Measurements from ENCODE around the gene SNAPC4.
A peak's percentile ranks its signal among the peaks of the same experiment; 100 is the strongest.

SNAPC4 gene

GRCh38 chr9:136400038-136400834 is at the start of gene SNAPC4:
Gene SNAPC4, minus strand, starts transcription at chr9:136400170. Its CDS starts 1,742 bp downstream, at chr9:136398428.
- peaks cover 0 to 17% of the 10 kb centered on the region in 2 donors for H3K4me1 ChIP-seq (ENCODE audit: control insufficient read depth in 1 of 2, insufficient read depth in 2 of 2, low read length in 2 of 2)
- peak within 1 kb of the TSS; percentile 66 to 96 for H3K4me3 ChIP-seq (ENCODE audit: low read depth in 1 of 2, low read length in 2 of 2)
- H3K36me3 ChIP-seq (ENCODE audit: control insufficient read depth in 1 of 2, insufficient read depth in 2 of 2, low read length in 2 of 2), result peaks cover 10 to 37% of the 10 kb centered on the region in 2 donors
- H3K27me3 ChIP-seq (ENCODE audit: low read depth, low read length), result no peaks in the 10 kb centered on the region
- H3K9me3 ChIP-seq (ENCODE audit: control insufficient read depth in 1 of 2, low read length in 2 of 2), result no peaks in the 10 kb centered on the region
- H3K27ac ChIP-seq (ENCODE audit: low read length), result no peak within 1 kb of the TSS

- Histone ChIP-seq H3K4me1 (ENCODE audit: control insufficient read depth in 1 of 2, insufficient read depth in 2 of 2, low read length in 2 of 2) (no peaks in the 10 kb centered on the region), H3K27ac (ENCODE audit: low read length) (no peak overlapping the region), H3K36me3 (ENCODE audit: control insufficient read depth in 1 of 2, insufficient read depth in 2 of 2, low read length in 2 of 2) (peaks cover 74 to 88% of the 10 kb centered on the region in 2 donors), H3K9me3 (ENCODE audit: control insufficient read depth in 1 of 2, low read length in 2 of 2) (no peaks in the 10 kb centered on the region), H3K4me3 (ENCODE audit: low read depth in 1 of 2, low read length in 2 of 2) (no peak overlapping the region), H3K27me3 (ENCODE audit: low read depth, low read length) (no peaks in the 10 kb centered on the region)
These were observed 48.7 kb upstream of the SNAPC4 start for GRCh38 chr9:136448655-136449054.

DNA sequence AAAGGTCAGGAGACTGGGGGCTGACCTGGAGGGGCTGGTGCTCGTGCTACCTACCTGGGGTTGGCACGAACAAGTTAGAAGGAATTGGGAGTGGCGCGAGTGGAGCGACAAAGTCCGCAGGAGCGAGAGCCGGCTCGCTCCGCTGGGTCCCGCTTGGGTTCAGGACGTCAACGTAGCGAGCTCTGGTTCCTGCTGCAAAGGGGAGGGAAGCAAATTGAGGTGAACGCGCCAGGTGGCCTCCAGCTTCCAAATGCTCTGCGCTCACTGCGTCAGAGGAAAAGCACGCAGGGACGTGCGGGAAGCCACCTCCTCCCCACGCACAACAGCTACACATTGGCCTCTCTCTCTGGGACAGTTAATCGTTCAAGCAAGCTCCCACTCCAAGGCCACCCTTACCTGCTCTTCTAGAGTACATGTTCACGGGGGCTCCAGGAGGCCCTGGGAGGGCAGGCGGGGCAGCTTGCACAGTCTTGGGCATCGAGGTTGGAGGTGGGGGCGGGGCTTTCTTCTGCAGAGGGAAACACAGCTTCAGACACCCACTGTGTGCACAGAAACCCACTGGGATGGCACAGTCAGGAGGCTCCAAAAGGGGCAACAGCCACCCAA is 47.3 kb upstream of the SNAPC4 start:
- H3K9me3 ChIP-seq (ENCODE audit: control insufficient read depth in 1 of 2, low read length in 2 of 2), result no peaks in the 10 kb centered on the region
- H3K4me3 ChIP-seq (ENCODE audit: low read depth in 1 of 2, low read length in 2 of 2), result no peak overlapping the region
- H3K27ac ChIP-seq (ENCODE audit: low read length), result no peak overlapping the region
- H3K4me1 ChIP-seq (ENCODE audit: control insufficient read depth in 1 of 2, insufficient read depth in 2 of 2, low read length in 2 of 2), result no peaks in the 10 kb centered on the region
- no peaks in the 10 kb centered on the region for H3K27me3 ChIP-seq (ENCODE audit: low read depth, low read length)
- peaks cover 81 to 95% of the 10 kb centered on the region in 2 donors for H3K36me3 ChIP-seq (ENCODE audit: control insufficient read depth in 1 of 2, insufficient read depth in 2 of 2, low read length in 2 of 2)

DNA sequence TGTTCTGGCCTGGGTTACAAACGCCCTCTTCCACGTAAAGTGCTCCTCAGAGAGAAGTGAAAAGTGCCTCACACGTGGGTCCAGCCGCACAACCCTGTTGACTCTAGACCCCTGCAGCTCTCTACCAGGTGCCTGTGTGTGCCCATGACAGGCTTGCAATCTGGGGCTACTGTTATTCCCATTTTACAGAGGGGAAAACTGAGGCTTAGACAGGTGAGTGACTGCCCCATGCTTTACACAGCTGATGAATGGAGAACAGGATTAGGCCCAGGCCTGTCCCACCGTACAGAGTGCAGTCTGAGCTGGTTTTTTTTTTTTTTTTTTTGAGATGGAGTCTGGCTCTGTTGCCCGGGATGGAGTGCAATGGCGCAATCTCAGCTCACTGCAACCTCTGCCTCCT is 45.8 kb upstream of the SNAPC4 start:
- Histone ChIP-seq H3K4me1 (ENCODE audit: control insufficient read depth in 1 of 2, insufficient read depth in 2 of 2, low read length in 2 of 2) (no peaks in the 10 kb centered on the region), H3K27me3 (ENCODE audit: low read depth, low read length) (no peaks in the 10 kb centered on the region), H3K27ac (ENCODE audit: low read length) (no peak overlapping the region), H3K36me3 (ENCODE audit: control insufficient read depth in 1 of 2, insufficient read depth in 2 of 2, low read length in 2 of 2) (peaks cover 83 to 97% of the 10 kb centered on the region in 2 donors), H3K4me3 (ENCODE audit: low read depth in 1 of 2, low read length in 2 of 2) (no peak overlapping the region), H3K9me3 (ENCODE audit: control insufficient read depth in 1 of 2, low read length in 2 of 2) (no peaks in the 10 kb centered on the region)

DNA sequence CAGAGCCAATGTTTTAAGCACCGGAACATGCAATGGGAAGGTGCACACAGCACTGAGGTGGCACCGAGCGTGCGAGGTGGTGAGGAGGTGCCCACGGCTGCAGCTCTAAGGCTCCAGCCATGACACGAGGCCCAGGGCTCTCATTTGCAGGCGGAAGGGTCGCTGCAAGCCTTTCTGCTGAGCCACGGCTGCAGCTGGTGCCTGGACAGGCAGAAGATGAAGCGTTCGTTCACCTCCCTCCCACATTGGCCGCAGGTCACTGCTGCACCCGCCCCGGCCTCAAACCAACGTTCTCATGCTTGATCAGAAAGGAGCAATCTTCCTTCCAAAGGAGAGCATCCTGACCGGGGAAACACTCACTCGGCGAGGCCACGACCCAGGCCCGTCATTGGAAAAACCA is 44.1 kb upstream of the SNAPC4 start:
- peaks cover 0 to 6% of the 10 kb centered on the region in 2 donors for H3K4me1 ChIP-seq (ENCODE audit: control insufficient read depth in 1 of 2, insufficient read depth in 2 of 2, low read length in 2 of 2)
- peaks cover 73 to 83% of the 10 kb centered on the region in 2 donors for H3K36me3 ChIP-seq (ENCODE audit: control insufficient read depth in 1 of 2, insufficient read depth in 2 of 2, low read length in 2 of 2)
- no peaks in the 10 kb centered on the region for H3K27me3 ChIP-seq (ENCODE audit: low read depth, low read length)
- H3K4me3 ChIP-seq (ENCODE audit: low read depth in 1 of 2, low read length in 2 of 2), result no peak overlapping the region
- H3K9me3 ChIP-seq (ENCODE audit: control insufficient read depth in 1 of 2, low read length in 2 of 2), result no peaks in the 10 kb centered on the region
- H3K27ac ChIP-seq (ENCODE audit: low read length), result no peak overlapping the region

GRCh38 chr9:136443687-136444086 is 43.7 kb upstream of the SNAPC4 start:
- Histone ChIP-seq H3K9me3 (ENCODE audit: control insufficient read depth in 1 of 2, low read length in 2 of 2) (no peaks in the 10 kb centered on the region), H3K27ac (ENCODE audit: low read length) (no peak overlapping the region), H3K4me3 (ENCODE audit: low read depth in 1 of 2, low read length in 2 of 2) (no peak overlapping the region), H3K27me3 (ENCODE audit: low read depth, low read length) (no peaks in the 10 kb centered on the region), H3K4me1 (ENCODE audit: control insufficient read depth in 1 of 2, insufficient read depth in 2 of 2, low read length in 2 of 2) (peaks cover 0 to 10% of the 10 kb centered on the region in 2 donors), H3K36me3 (ENCODE audit: control insufficient read depth in 1 of 2, insufficient read depth in 2 of 2, low read length in 2 of 2) (peaks cover 69 to 79% of the 10 kb centered on the region in 2 donors)

DNA sequence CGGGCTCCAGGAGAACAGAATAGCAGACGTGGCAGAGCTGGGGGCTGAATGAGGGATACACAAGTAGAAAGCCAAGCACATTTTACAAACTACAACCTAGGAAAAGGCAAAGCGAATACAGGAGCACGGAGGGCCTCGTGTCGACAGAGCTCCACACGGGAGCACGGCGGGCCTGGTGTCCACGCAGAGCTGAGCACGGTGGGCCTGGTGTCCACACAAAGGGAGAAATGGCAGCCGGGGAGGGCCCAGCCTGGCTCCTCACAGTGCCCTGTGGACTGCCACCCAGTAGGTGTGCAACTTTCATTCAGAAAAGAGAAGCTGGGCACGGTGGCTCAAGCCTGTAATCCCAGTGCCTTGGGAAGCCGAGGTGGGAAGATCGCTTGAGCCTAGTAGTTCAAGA is 43.1 kb upstream of the SNAPC4 start:
- Histone ChIP-seq H3K4me3 (ENCODE audit: low read depth in 1 of 2, low read length in 2 of 2) (no peak overlapping the region), H3K4me1 (ENCODE audit: control insufficient read depth in 1 of 2, insufficient read depth in 2 of 2, low read length in 2 of 2) (peaks cover 0 to 16% of the 10 kb centered on the region in 2 donors), H3K27me3 (ENCODE audit: low read depth, low read length) (no peaks in the 10 kb centered on the region), H3K36me3 (ENCODE audit: control insufficient read depth in 1 of 2, insufficient read depth in 2 of 2, low read length in 2 of 2) (peaks cover 63 to 73% of the 10 kb centered on the region in 2 donors), H3K9me3 (ENCODE audit: control insufficient read depth in 1 of 2, low read length in 2 of 2) (no peaks in the 10 kb centered on the region), H3K27ac (ENCODE audit: low read length) (no peak overlapping the region)

GRCh38 chr9:136442265-136442664 is 42.3 kb upstream of the SNAPC4 start:
- Histone ChIP-seq H3K36me3 (ENCODE audit: control insufficient read depth in 1 of 2, insufficient read depth in 2 of 2, low read length in 2 of 2) (peaks cover 56 to 65% of the 10 kb centered on the region in 2 donors), H3K27me3 (ENCODE audit: low read depth, low read length) (no peaks in the 10 kb centered on the region)

DNA sequence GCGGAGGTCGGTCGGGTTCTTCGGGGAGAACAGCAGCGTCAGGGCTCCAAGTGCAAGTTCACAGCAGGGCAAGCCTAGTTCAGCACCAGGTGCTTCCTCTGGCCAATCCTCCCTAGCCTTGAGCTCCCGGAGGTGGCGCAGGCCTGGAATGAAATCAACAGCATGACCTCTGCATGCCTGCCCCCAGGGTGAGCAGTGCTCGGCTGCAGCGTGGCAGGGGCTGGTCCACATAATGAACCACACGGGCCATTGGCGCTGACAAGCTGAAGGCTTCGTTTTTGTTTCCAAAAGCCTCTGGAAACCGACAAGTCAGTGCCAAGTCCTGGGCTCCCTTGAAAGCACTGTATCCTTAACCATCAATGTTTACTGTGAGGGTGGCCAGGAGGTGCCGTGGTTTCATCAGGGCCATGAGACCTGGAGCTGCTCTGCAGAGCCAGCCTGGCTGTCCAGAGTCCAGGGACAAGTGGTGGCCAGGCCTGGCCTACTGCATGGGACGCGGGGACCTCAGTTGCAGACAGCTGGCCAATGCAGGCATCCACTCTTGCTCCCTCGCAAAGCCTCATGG is 41.8 kb upstream of the SNAPC4 start:
- no peak overlapping the region for H3K4me3 ChIP-seq (ENCODE audit: low read depth in 1 of 2, low read length in 2 of 2)
- H3K27ac ChIP-seq (ENCODE audit: low read length), result no peak overlapping the region
- H3K27me3 ChIP-seq (ENCODE audit: low read depth, low read length), result no peaks in the 10 kb centered on the region
- H3K9me3 ChIP-seq (ENCODE audit: control insufficient read depth in 1 of 2, low read length in 2 of 2), result no peaks in the 10 kb centered on the region
- peaks cover 8 to 29% of the 10 kb centered on the region in 2 donors for H3K4me1 ChIP-seq (ENCODE audit: control insufficient read depth in 1 of 2, insufficient read depth in 2 of 2, low read length in 2 of 2)
- H3K36me3 ChIP-seq (ENCODE audit: control insufficient read depth in 1 of 2, insufficient read depth in 2 of 2, low read length in 2 of 2), result peaks cover 51 to 60% of the 10 kb centered on the region in 2 donors

More at GRCh38 chr9:136442265-136442664, 42.3 kb upstream of the SNAPC4 start:
- H3K27ac ChIP-seq (ENCODE audit: low read length), result no peak overlapping the region
- no peaks in the 10 kb centered on the region for H3K9me3 ChIP-seq (ENCODE audit: control insufficient read depth in 1 of 2, low read length in 2 of 2)
- H3K4me1 ChIP-seq (ENCODE audit: control insufficient read depth in 1 of 2, insufficient read depth in 2 of 2, low read length in 2 of 2), result peaks cover 4 to 24% of the 10 kb centered on the region in 2 donors
- H3K4me3 ChIP-seq (ENCODE audit: low read depth in 1 of 2, low read length in 2 of 2), result no peak overlapping the region

GRCh38 chr9:136441191-136441680 is 41.3 kb upstream of the SNAPC4 start:
- H3K27me3 ChIP-seq (ENCODE audit: low read depth, low read length), result no peaks in the 10 kb centered on the region
- peaks cover 8 to 35% of the 10 kb centered on the region in 2 donors for H3K4me1 ChIP-seq (ENCODE audit: control insufficient read depth in 1 of 2, insufficient read depth in 2 of 2, low read length in 2 of 2)
- H3K9me3 ChIP-seq (ENCODE audit: control insufficient read depth in 1 of 2, low read length in 2 of 2), result no peaks in the 10 kb centered on the region
- no peak overlapping the region for H3K4me3 ChIP-seq (ENCODE audit: low read depth in 1 of 2, low read length in 2 of 2)
- peaks cover 47 to 55% of the 10 kb centered on the region in 2 donors for H3K36me3 ChIP-seq (ENCODE audit: control insufficient read depth in 1 of 2, insufficient read depth in 2 of 2, low read length in 2 of 2)
- H3K27ac ChIP-seq (ENCODE audit: low read length), result no peak overlapping the region

Measured in muscle layer of duodenum (tissue), 2 donors.